Peyer's patch (tissue), 4 donors: ENCODE data around the gene GTPBP3. TPM values are rescaled to one million over a fixed set of nuclear protein-coding genes. Genes with fewer than 3 reads are reported as not detected.

ENCODE experiments used
- DNase-seq, 3 donors: peaks; one replicate each; pipeline ENCODE4 v3.0.0-alpha.2; 2017 to 2019
- H3K27ac ChIP-seq, 4 donors: fragments of 200-600 bp; sonication (generic); one replicate each; pipeline ENCODE4 v1.5.1; 2016 to 2019
- H3K27me3 ChIP-seq, 2 donors: fragments of 200-600 bp; sonication (generic); one replicate each; pipeline ENCODE4 v1.5.1; 2019
- H3K36me3 ChIP-seq, 3 donors: fragments of 200-600 bp; sonication (generic); one replicate each; pipeline ENCODE4 v1.5.1; 2016 to 2019
- H3K4me1 ChIP-seq, 4 donors: fragments of 200-600 bp; sonication (generic); one replicate each; pipeline ENCODE4 v1.5.1; 2016 to 2019
- H3K4me3 ChIP-seq, 4 donors: fragments of 200-600 bp; sonication (generic); 1 replicate in 3 of 4; 2 replicates in 1 of 4; pipeline ENCODE4 v1.5.1; 2016 to 2019; ENCODE audit warnings: mild to moderate bottlenecking in 1 of 4
- H3K9me3 ChIP-seq, 4 donors: fragments of 200-600 bp; sonication (generic); one replicate each; pipeline ENCODE4 v1.5.1; 2016 to 2019; ENCODE audit warnings: mild to moderate bottlenecking in 1 of 4
- POLR2A ChIP-seq, 2 donors: fragments of 450-650 bp; IDR thresholded peaks; one replicate each; pipeline ENCODE4 v1.5.1; 2017; ENCODE audit warnings: antibody characterized with exemption in 2 of 2, mild to moderate bottlenecking in 2 of 2, moderate library complexity in 2 of 2
- total RNA-seq, 4 donors: library from RNA; depleted of rRNA; stranded (reverse); fragments of >200 nt; gene quantifications; one replicate each; pipeline ENCODE4 v1.1.0, GENCODE V29; 2016
- TF ChIP-seq, protein P1 (sequence below), 6 experiments: fragments of 450-650 bp in 4 of 6; fragments of 200-600 bp in 2 of 6; sonication (generic) in 1 of 6; IDR thresholded peaks; one replicate each; pipeline ENCODE4 v1.5.1; 2017 to 2019; ENCODE audit warnings: antibody characterized with exemption in 6 of 6, mild to moderate bottlenecking in 3 of 6, moderate library complexity in 1 of 6

The GTPBP3 gene
- total RNA-seq, 4 donors from 2014 or later: 40.5 to 74.4 (median 57.7) TPM

DNA sequence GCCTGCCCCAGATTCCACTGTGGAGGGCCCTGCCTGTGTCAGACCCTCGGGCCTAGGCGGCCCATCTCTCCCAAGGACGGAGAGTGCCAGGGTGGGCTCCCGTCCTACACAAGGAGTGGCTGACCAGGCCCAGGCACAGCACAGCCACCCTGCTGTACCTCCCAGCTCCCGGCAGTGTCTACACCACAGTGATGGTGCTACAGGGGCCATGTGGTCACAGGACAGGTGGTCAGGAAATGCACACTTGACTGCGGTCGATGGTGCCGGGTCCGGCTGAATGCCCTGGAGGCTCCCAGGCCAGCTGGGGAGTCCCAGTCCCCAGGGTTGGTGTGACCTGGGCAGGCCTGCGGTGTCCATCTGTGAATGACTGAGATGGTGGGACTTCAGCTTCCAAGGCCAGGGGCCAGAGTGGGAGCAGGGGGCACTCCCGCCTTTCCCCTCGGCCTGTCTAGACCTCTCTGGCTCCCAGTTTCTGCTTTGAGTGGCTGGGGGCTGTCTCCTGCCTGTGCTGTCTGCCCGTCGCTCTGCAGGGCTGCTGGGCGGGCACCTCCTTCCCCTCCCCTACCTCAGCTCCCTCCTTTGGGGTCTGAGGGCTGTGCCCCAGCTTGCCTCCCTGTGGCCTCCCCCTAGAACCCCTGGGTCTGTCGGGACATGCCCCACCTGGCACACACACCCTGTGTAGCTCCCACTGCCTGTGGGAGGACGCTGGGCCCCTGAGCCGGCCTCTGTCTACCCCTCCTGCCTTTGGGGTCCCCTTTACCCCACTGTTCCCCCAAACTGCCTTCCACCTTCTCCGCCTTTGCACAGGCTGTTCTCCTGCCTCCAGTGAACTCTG, 15.5 kb upstream of the GTPBP3 start:
- no peaks in the 10 kb centered on the region for H3K27me3 ChIP-seq
- no peaks in the 10 kb centered on the region for H3K9me3 ChIP-seq
- H3K27ac ChIP-seq: no peak overlapping the region
- no peak overlapping the region for H3K4me3 ChIP-seq
- TF ChIP-seq, protein P1, sequence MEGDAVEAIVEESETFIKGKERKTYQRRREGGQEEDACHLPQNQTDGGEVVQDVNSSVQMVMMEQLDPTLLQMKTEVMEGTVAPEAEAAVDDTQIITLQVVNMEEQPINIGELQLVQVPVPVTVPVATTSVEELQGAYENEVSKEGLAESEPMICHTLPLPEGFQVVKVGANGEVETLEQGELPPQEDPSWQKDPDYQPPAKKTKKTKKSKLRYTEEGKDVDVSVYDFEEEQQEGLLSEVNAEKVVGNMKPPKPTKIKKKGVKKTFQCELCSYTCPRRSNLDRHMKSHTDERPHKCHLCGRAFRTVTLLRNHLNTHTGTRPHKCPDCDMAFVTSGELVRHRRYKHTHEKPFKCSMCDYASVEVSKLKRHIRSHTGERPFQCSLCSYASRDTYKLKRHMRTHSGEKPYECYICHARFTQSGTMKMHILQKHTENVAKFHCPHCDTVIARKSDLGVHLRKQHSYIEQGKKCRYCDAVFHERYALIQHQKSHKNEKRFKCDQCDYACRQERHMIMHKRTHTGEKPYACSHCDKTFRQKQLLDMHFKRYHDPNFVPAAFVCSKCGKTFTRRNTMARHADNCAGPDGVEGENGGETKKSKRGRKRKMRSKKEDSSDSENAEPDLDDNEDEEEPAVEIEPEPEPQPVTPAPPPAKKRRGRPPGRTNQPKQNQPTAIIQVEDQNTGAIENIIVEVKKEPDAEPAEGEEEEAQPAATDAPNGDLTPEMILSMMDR (IDR thresholded peaks at IDR 0.05): no peak
- no peak for TF ChIP-seq POLR2A (IDR thresholded peaks at IDR 0.05)
- H3K36me3 ChIP-seq: peaks cover 0 to 44% (median 0%) of the 10 kb centered on the region in 3 donors
- H3K4me1 ChIP-seq: peaks cover 0 to 11% (median 2%) of the 10 kb centered on the region in 4 donors
- DNase-seq: no peak

DNA sequence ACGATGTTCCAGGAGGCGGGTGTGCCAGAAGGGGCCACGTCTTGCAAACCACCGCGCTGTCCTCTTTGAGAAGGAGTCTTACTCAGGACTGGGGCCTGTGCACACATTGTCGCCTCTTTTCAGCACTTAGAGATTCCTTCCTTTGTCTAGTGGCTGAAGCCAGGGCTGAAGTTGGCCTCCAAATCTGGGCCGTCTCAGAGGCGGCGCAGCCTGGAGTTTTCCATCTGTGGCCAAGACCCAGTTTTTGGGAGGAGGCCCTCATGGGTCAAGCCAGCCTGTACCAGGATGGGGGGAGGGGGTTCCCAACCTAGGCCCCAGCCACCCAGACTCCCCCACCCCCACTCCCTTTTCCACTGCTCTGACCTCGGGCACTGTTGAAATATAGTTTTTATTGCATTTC, 14.5 kb upstream of the GTPBP3 start:
- peaks cover 0 to 11% (median 2%) of the 10 kb centered on the region in 4 donors for H3K4me1 ChIP-seq
- H3K4me3 ChIP-seq: no peak overlapping the region
- H3K27me3 ChIP-seq: no peaks in the 10 kb centered on the region
- H3K36me3 ChIP-seq: peaks cover 0 to 43% (median 0%) of the 10 kb centered on the region in 3 donors
- no peaks in the 10 kb centered on the region for H3K9me3 ChIP-seq
- H3K27ac ChIP-seq: peak overlapping the region in 1 of 4 donors; percentile 52
- TF ChIP-seq POLR2A (IDR thresholded peaks at IDR 0.05): no peak
- TF ChIP-seq, protein P1 (IDR thresholded peaks at IDR 0.05): no peak
- DNase-seq: no peak

DNA sequence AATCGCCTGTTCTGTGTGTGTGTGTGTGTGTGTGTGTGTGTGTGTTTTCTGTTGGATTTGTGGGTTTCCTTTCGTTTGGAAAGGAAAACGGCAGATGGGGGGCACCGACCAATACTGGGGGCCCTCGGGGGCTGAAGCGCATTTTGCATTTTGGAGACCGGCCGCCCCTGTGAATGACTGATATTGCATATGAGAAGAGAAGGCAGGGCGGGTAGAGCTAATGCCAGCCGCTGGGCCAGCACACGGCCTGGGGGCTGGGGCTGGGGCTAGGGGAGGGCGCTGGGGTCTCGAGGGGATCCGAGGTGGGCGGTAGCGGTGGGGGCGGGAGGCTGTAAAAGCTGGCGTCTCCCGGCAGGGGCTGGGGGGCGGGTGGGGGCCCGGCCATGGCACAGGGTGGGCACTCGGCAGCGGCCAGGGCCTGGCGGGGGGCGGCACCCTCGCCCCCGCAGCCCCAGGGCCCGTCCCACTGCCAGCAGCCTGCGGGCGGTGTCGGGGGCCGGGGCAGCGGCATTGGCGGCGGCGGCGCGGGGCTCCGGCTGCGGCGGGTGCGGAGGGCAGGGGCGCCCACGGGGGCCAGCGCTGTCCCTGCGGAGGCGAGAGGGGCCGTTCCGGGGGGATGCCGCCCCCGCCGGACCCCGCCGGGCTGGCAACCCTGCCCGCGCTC, 13.9 kb upstream of the GTPBP3 start:
- Histone ChIP-seq H3K4me1 (peaks cover 0 to 16% (median 4%) of the 10 kb centered on the region in 4 donors), H3K27ac (peak overlapping the region in 1 of 4 donors; percentile 52), H3K9me3 (no peaks in the 10 kb centered on the region), H3K27me3 (no peaks in the 10 kb centered on the region), H3K4me3 (peak overlapping the region in 1 of 4 donors; percentile 29), H3K36me3 (peaks cover 0 to 42% (median 0%) of the 10 kb centered on the region in 3 donors)
- TF ChIP-seq POLR2A (IDR thresholded peaks at IDR 0.05): no peak
- TF ChIP-seq, protein P1 (IDR thresholded peaks at IDR 0.05): no peak
- DNase-seq: no peak

DNA sequence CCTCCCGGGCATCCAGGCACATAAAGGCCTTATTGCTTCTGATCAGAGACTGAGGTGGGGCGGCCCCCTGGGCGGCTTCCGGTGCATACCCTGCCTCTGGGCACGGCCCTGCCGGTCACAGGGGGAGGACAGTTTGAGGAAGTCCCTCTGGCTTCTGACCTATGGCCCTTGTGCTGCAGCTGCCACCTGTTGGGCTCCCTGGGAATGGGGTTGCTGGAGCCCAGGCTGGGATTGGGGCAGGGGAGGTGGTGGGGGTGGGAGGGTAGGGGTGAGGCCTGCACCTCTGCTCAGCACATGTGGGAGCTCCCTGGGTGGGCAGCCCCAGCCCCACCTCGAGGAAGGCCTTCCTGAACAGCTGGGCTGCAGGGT, 13.4 kb upstream of the GTPBP3 start:
- no peak for TF ChIP-seq POLR2A (IDR thresholded peaks at IDR 0.05)
- TF ChIP-seq, protein P1 (IDR thresholded peaks at IDR 0.05): no peak
- Histone ChIP-seq H3K36me3 (peaks cover 0 to 37% (median 0%) of the 10 kb centered on the region in 3 donors), H3K4me1 (peaks cover 0 to 22% (median 7%) of the 10 kb centered on the region in 4 donors), H3K4me3 (peak overlapping the region in 1 of 4 donors; percentile 29), H3K27ac (peak overlapping the region in 1 of 4 donors; percentile 52), H3K9me3 (no peaks in the 10 kb centered on the region), H3K27me3 (no peaks in the 10 kb centered on the region)
- peak in 1 of 3 donors; percentile 34 for DNase-seq

DNA sequence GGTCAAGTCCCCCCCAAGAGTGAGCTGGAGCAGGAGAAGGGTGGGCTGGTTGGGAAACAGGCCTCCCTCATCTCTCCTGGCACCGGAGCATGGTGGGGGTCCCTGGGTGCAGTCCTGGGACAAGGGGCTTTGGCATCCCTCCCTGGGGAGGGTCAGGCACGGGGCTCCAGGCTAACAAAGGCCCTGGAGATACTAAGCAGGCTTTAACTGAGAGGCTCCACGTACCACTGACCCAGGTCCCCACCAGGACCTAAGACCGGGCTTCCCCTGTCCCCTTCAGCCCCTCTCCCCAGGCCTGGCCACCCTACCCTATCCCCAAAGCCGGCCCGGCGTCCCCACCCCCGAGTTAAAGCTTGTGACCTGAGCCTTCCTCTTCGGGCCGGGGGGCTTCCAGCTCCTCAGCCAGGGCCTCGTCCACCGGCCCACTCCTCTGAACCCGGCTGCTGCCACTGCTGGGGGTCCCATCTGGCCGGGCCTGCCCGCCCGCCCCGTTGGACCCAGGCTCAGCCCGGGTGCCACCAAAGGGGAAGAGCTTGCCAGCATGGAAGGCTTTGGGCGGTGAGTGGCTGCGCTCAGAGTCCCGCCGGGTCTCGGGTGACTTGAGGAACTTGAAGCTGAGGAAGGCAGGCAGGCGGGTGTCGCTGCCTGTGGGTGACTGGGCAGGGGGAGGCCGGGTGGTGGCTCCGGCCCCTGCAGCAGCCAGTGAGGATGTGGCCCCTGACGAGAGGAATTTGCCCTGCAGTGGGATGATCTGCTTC, 12.8 kb upstream of the GTPBP3 start:
- peaks cover 0 to 31% (median 0%) of the 10 kb centered on the region in 3 donors for H3K36me3 ChIP-seq
- peaks cover 3 to 28% (median 13%) of the 10 kb centered on the region in 4 donors for H3K4me1 ChIP-seq
- peaks cover 0 to 6% of the 10 kb centered on the region in 2 donors for H3K27me3 ChIP-seq
- H3K27ac ChIP-seq: peak overlapping the region in 1 of 4 donors; percentile 52
- no peak overlapping the region for H3K4me3 ChIP-seq
- TF ChIP-seq, protein P1 (IDR thresholded peaks at IDR 0.05): no peak
- TF ChIP-seq POLR2A (IDR thresholded peaks at IDR 0.05): no peak
- no peaks in the 10 kb centered on the region for H3K9me3 ChIP-seq
- no peak for DNase-seq
